ENCODE measurements around the gene PLAC9. TPM values are rescaled to one million over a fixed set of nuclear protein-coding genes. Genes with fewer than 3 reads are reported as not detected.

The PLAC9 gene
- total RNA-seq, 1 experiment from 2014 or later: 7.3 TPM

- POLR2A ChIA-PET: no interaction called here
- Mint-ChIP-seq H3K4me1 (peaks cover 22% of the 10 kb centered on the region), H3K9me3 (no peaks in the 10 kb centered on the region), H3K27ac (peak overlapping the region; percentile 11; the same call in 1 of the 2 replicates), H3K27me3 (ENCODE audit: low read depth) (no peaks in the 10 kb centered on the region), H3K4me3 (no peak overlapping the region), H3K36me3 (peaks cover 10% of the 10 kb centered on the region; the same call in 1 of the 2 replicates)
- no peak for DNase-seq (ENCODE audit: low spot score)
- CTCF ChIA-PET: interaction anchor here (0.5 to 3.1 kb wide), 4 partner anchors 24 to 91 kb away, joined by 3 to 8 read pairs (median 6); no protein-coding TSS in a partner anchor
- ATAC-seq: no peak
- TF ChIP-seq PRRX2 (CRISPR knock-in tag; IDR thresholded peaks at IDR 0.05) (no peak), EMX1 (CRISPR knock-in tag; IDR thresholded peaks at IDR 0.05) (no peak), NR3C1 (CRISPR knock-in tag; conservative IDR thresholded peaks at IDR 0.05; ENCODE audit: low read depth) (no peak), FOXP4 (CRISPR knock-in tag; IDR thresholded peaks at IDR 0.05) (no peak), E2F5 (CRISPR knock-in tag; IDR thresholded peaks at IDR 0.05) (no peak), ZNF512 (CRISPR knock-in tag; IDR thresholded peaks at IDR 0.05; ENCODE audit: borderline replicate concordance) (no peak), MYBL2 (CRISPR knock-in tag; IDR thresholded peaks at IDR 0.05) (no peak), ATF3 (CRISPR knock-in tag; conservative IDR thresholded peaks at IDR 0.05) (no peak), SOX15 (CRISPR knock-in tag; IDR thresholded peaks at IDR 0.05) (no peak), RORB (CRISPR knock-in tag; IDR thresholded peaks at IDR 0.05) (no peak), ATF2 (CRISPR knock-in tag; IDR thresholded peaks at IDR 0.05; ENCODE audit: borderline replicate concordance, low read depth) (no peak), STAT6 (CRISPR knock-in tag; conservative IDR thresholded peaks at IDR 0.05; ENCODE audit: low read depth) (no peak), ZNF138 (CRISPR knock-in tag; conservative IDR thresholded peaks at IDR 0.05) (no peak), CTCF (IDR thresholded peaks at IDR 0.05) (no peak), GABPB1 (CRISPR knock-in tag; IDR thresholded peaks at IDR 0.05) (no peak), FOXP1 (CRISPR knock-in tag; IDR thresholded peaks at IDR 0.05; ENCODE audit: borderline replicate concordance) (no peak), OVOL2 (CRISPR knock-in tag; IDR thresholded peaks at IDR 0.05; ENCODE audit: borderline replicate concordance) (no peak)
- TF ChIP-seq, protein P1, sequence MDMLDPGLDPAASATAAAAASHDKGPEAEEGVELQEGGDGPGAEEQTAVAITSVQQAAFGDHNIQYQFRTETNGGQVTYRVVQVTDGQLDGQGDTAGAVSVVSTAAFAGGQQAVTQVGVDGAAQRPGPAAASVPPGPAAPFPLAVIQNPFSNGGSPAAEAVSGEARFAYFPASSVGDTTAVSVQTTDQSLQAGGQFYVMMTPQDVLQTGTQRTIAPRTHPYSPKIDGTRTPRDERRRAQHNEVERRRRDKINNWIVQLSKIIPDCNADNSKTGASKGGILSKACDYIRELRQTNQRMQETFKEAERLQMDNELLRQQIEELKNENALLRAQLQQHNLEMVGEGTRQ (CRISPR knock-in tag; IDR thresholded peaks at IDR 0.05): no peak
Observed at GRCh38 chr10:80170026-80170425, 37.5 kb downstream of the PLAC9 start.

All from WTC11 (cell line).